HepG2 (cell line): Measurements from ENCODE around the gene KDR. TPM values are rescaled to one million over a fixed set of nuclear protein-coding genes. Genes with fewer than 3 reads are reported as not detected.

Experiments used
- ARHGAP35 ChIP-seq: sonication (generic); formaldehyde crosslinking; IDR thresholded peaks from 2 replicates; pipeline ENCODE4 v1.9.0; 2022; ENCODE audit warnings: mild to moderate bottlenecking, inconsistent platforms, moderate library complexity, missing genetic modification reagents, borderline replicate concordance
- ARID2 ChIP-seq: sonication (generic); formaldehyde crosslinking; IDR thresholded peaks from 2 replicates; pipeline ENCODE4 v1.8.1; 2022; ENCODE audit warnings: mild to moderate bottlenecking, missing genetic modification reagents, borderline replicate concordance
- CHD4 ChIP-seq: fragments of 200-600 bp; sonication (generic); IDR thresholded peaks from 2 replicates; pipeline ENCODE4 v1.7.0; 2017; ENCODE audit warnings: mild to moderate bottlenecking, low read length, borderline replicate concordance
- EP300 ChIP-seq, 3 experiments: sonication (generic) in 1 of 3; formaldehyde crosslinking in 1 of 3; IDR thresholded peaks; 2 replicates each; pipeline versions ENCODE4 v1.5.1 to v1.6.1; 2011 to 2020; ENCODE audit warnings: low read depth in 2 of 3, low read length in 2 of 3, borderline replicate concordance in 1 of 3, improper control_type of control experiment in 1 of 3, mild to moderate bottlenecking in 1 of 3, missing genetic modification reagents in 1 of 3, moderate library complexity in 1 of 3
- KLF13 ChIP-seq: sonication (generic); formaldehyde crosslinking; IDR thresholded peaks from 2 replicates; pipeline ENCODE4 v1.4.0; 2020; ENCODE audit warnings: mild to moderate bottlenecking, missing genetic modification reagents
- LBX2 ChIP-seq: sonication (generic); formaldehyde crosslinking; IDR thresholded peaks from 2 replicates; pipeline ENCODE4 v1.5.0; 2020; ENCODE audit warnings: missing genetic modification reagents, mild to moderate bottlenecking, borderline replicate concordance
- MAZ ChIP-seq, 2 experiments: sonication (generic) in 1 of 2; formaldehyde crosslinking in 1 of 2; IDR thresholded peaks; 2 replicates each; pipeline versions ENCODE4 v1.5.0 to v1.6.1; 2012 to 2020; ENCODE audit warnings: low read depth in 2 of 2, mild to moderate bottlenecking in 2 of 2, borderline replicate concordance in 1 of 2, improper control_type of control experiment in 1 of 2, low read length in 1 of 2, missing genetic modification reagents in 1 of 2, moderate library complexity in 1 of 2
- MBNL3 ChIP-seq: fragments of 250-450 bp; sonication (Bioruptor Pico); conservative IDR thresholded peaks from 2 replicates; pipeline ENCODE4 v1.8.0; 2022; ENCODE audit warnings: mild to moderate bottlenecking, inconsistent platforms
- RCOR2 ChIP-seq: IDR thresholded peaks from 2 replicates; pipeline ENCODE4 v1.6.1; 2016; ENCODE audit warnings: missing biosample characterization, missing genetic modification reagents
- ZBTB1 ChIP-seq: sonication (generic); formaldehyde crosslinking; IDR thresholded peaks from 2 replicates; pipeline ENCODE4 v1.4.0; 2020; ENCODE audit warnings: missing genetic modification reagents, borderline replicate concordance
- ZNF230 ChIP-seq: sonication (generic); formaldehyde crosslinking; IDR thresholded peaks from 2 replicates; pipeline ENCODE4 v1.4.0; 2020; ENCODE audit warnings: mild to moderate bottlenecking, missing genetic modification reagents
- ZNF253 ChIP-seq: sonication (generic); formaldehyde crosslinking; IDR thresholded peaks from 2 replicates; pipeline ENCODE4 v1.8.0; 2022; ENCODE audit warnings: mild to moderate bottlenecking, missing genetic modification reagents, borderline replicate concordance
- ZSCAN20 ChIP-seq: sonication (generic); formaldehyde crosslinking; IDR thresholded peaks from 2 replicates; pipeline ENCODE4 v1.4.0; 2020; ENCODE audit warnings: missing genetic modification reagents, mild to moderate bottlenecking, borderline replicate concordance
- polyA plus RNA-seq, 8 experiments: library from polyadenylated mRNA; depleted of rRNA in 3 of 8; stranded (reverse) in 7 of 8; unstranded in 1 of 8; fragments of >200 nt; fragmentation: Illumina TruSeq in 4 of 8; extraction: Trizol in 4 of 8; gene quantifications; 2 replicates each; pipeline versions ENCODE4 v1.2.1 to v1.2.3, GENCODE V29; 2011 to 2016; ENCODE audit warnings: low read depth in 4 of 8, missing spikeins in 1 of 8, mixed read lengths in 1 of 8; ENCODE audit not compliant: insufficient read depth in 1 of 8
- total RNA-seq, 5 experiments: library from RNA; depleted of rRNA; stranded (reverse); fragments of >200 nt; fragmentation: Illumina TruSeq; extraction: Trizol; gene quantifications; 2 replicates each; pipeline ENCODE4 v1.2.3, GENCODE V29; 2016; ENCODE audit warnings: low read depth in 1 of 5
- TF ChIP-seq, protein P1 (sequence below): sonication (generic); formaldehyde crosslinking; IDR thresholded peaks from 2 replicates; pipeline ENCODE4 v1.4.0; 2020; ENCODE audit warnings: mild to moderate bottlenecking, missing genetic modification reagents, borderline replicate concordance
- TF ChIP-seq, protein P2 (sequence below): sonication (generic); formaldehyde crosslinking; IDR thresholded peaks from 2 replicates; pipeline ENCODE4 v1.8.0; 2022; ENCODE audit warnings: missing genetic modification reagents, mild to moderate bottlenecking, moderate library complexity, borderline replicate concordance

Gene KDR
- total and polyA plus RNA-seq, 2 of the 13 experiments (the other 11 are each of a cell fraction or from before 2014, with no cell fraction given) = not detected

DNA sequence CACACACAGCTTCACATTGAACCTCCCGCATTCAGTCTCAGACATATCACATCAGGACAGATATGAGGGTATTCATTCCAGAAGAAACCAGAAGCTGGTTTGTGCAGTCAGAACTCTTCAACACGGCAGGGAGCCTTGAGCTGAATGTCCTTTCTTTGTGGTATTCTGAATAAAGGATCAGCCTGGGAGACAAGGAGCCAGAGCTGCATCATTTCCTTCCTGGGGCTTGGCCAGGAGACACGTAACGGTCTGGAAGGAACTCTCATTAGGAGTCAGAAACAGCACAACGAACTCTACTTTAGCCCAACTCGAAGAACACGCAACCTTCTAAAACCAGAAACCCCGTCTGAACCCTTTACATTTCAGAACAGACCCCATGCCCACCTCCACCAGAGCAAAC, 46.4 kb downstream of the KDR start (continued):
- TF ChIP-seq ARHGAP35 (CRISPR knock-in tag) (no peak), MBNL3 (CRISPR knock-in tag) (no peak), LBX2 (no peak), RCOR2 (CRISPR knock-in tag) (no peak), ARID2 (no peak), CHD4 (no peak), KLF13 (CRISPR knock-in tag) (no peak), ZBTB1 (CRISPR knock-in tag) (no peak), ZSCAN20 (no peak), ZNF253 (no peak), ZNF230 (CRISPR knock-in tag) (no peak), MAZ (IDR thresholded peaks at IDR 0.05; ENCODE audit: borderline replicate concordance, low read depth, low read length) (no peak), MAZ (CRISPR knock-in tag; IDR thresholded peaks at IDR 0.05; ENCODE audit: low read depth) (no peak), EP300 (IDR thresholded peaks at IDR 0.05; ENCODE audit: low read depth in 2 of 2, low read length in 2 of 2) (no peak), EP300 (CRISPR knock-in tag; IDR thresholded peaks at IDR 0.05; ENCODE audit: borderline replicate concordance) (no peak)
- TF ChIP-seq, protein P1, sequence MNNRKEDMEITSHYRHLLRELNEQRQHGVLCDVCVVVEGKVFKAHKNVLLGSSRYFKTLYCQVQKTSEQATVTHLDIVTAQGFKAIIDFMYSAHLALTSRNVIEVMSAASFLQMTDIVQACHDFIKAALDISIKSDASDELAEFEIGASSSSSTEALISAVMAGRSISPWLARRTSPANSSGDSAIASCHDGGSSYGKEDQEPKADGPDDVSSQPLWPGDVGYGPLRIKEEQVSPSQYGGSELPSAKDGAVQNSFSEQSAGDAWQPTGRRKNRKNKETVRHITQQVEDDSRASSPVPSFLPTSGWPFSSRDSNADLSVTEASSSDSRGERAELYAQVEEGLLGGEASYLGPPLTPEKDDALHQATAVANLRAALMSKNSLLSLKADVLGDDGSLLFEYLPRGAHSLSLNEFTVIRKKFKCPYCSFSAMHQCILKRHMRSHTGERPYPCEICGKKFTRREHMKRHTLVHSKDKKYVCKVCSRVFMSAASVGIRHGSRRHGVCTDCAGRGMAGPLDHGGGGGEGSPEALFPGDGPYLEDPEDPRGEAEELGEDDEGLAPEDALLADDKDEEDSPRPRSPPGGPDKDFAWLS (CRISPR knock-in tag) = no peak
- TF ChIP-seq, protein P2, sequence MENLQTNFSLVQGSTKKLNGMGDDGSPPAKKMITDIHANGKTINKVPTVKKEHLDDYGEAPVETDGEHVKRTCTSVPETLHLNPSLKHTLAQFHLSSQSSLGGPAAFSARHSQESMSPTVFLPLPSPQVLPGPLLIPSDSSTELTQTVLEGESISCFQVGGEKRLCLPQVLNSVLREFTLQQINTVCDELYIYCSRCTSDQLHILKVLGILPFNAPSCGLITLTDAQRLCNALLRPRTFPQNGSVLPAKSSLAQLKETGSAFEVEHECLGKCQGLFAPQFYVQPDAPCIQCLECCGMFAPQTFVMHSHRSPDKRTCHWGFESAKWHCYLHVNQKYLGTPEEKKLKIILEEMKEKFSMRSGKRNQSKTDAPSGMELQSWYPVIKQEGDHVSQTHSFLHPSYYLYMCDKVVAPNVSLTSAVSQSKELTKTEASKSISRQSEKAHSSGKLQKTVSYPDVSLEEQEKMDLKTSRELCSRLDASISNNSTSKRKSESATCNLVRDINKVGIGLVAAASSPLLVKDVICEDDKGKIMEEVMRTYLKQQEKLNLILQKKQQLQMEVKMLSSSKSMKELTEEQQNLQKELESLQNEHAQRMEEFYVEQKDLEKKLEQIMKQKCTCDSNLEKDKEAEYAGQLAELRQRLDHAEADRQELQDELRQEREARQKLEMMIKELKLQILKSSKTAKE (CRISPR knock-in tag) = no peak
